Peyer's patch (tissue), 4 donors: ENCODE results near the gene TMCC1.

Experiments used
- CTCF ChIP-seq, 6 experiments: fragments of 450-650 bp in 4 of 6; fragments of 200-600 bp in 2 of 6; sonication (generic) in 1 of 6; IDR thresholded peaks; one replicate each; pipeline ENCODE4 v1.5.1; 2017 to 2019; ENCODE audit warnings: antibody characterized with exemption in 6 of 6, mild to moderate bottlenecking in 3 of 6, moderate library complexity in 1 of 6
- POLR2A ChIP-seq, 2 donors: fragments of 450-650 bp; IDR thresholded peaks; one replicate each; pipeline ENCODE4 v1.5.1; 2017; ENCODE audit warnings: antibody characterized with exemption in 2 of 2, mild to moderate bottlenecking in 2 of 2, moderate library complexity in 2 of 2

- no peak for TF ChIP-seq CTCF (IDR thresholded peaks at IDR 0.05)
- TF ChIP-seq POLR2A (IDR thresholded peaks at IDR 0.05), result no peak
These were observed 274.4 kb downstream of the TMCC1 start for GRCh38 chr3:129618901-129619671.
